ENCODE measurements around the gene MEST.

DNA sequence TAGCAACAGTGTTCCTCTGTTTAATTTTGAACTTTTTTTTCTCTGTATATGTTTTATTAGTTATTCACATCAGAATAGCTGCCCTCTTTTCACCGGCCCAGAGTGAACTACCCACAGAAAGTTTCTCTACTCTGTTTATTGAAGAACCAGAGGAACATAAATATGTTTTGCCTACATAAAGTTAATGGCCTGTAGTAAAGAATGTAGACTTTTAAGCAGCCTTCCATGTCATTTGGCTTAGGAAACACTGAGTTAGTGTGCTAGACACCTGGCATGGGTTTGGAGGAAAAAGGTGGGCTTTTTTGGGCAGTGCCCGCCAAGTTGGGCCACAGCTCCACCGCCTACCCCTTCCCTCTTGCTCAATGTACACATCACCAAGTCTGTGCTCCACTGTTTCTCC, 8.9 kb upstream of the MEST start:
- TF ChIP-seq, protein P1, sequence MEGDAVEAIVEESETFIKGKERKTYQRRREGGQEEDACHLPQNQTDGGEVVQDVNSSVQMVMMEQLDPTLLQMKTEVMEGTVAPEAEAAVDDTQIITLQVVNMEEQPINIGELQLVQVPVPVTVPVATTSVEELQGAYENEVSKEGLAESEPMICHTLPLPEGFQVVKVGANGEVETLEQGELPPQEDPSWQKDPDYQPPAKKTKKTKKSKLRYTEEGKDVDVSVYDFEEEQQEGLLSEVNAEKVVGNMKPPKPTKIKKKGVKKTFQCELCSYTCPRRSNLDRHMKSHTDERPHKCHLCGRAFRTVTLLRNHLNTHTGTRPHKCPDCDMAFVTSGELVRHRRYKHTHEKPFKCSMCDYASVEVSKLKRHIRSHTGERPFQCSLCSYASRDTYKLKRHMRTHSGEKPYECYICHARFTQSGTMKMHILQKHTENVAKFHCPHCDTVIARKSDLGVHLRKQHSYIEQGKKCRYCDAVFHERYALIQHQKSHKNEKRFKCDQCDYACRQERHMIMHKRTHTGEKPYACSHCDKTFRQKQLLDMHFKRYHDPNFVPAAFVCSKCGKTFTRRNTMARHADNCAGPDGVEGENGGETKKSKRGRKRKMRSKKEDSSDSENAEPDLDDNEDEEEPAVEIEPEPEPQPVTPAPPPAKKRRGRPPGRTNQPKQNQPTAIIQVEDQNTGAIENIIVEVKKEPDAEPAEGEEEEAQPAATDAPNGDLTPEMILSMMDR (IDR thresholded peaks at IDR 0.05), result no peak
- no peak for TF ChIP-seq EZH2 (IDR thresholded peaks at IDR 0.05; ENCODE audit: borderline replicate concordance, insufficient read depth, low read depth, low read length, poor library complexity, severe bottlenecking)

Data from B cell (primary cell).